Measurements from ENCODE around the gene CD209.

DNA sequence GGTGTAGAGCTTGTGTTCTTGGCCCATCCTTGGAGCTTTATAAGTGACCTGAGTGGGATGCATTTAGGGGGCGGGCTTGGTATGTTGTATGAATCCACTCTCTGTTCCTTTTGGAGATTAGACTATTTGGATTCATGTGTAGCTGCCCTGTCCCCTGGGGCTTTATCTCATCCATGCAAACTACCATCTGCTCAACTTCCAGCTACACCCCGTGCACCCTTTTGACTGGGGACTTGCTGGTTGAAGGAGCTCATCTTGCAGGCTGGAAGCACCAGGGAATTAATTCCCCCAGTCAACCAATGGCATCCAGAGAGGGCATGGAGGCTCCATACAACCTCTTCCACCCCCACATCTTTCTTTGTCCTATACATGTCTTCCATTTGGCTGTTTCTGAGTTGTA is 21.8 kb upstream of the CD209 start:
- TF ChIP-seq, protein P1, sequence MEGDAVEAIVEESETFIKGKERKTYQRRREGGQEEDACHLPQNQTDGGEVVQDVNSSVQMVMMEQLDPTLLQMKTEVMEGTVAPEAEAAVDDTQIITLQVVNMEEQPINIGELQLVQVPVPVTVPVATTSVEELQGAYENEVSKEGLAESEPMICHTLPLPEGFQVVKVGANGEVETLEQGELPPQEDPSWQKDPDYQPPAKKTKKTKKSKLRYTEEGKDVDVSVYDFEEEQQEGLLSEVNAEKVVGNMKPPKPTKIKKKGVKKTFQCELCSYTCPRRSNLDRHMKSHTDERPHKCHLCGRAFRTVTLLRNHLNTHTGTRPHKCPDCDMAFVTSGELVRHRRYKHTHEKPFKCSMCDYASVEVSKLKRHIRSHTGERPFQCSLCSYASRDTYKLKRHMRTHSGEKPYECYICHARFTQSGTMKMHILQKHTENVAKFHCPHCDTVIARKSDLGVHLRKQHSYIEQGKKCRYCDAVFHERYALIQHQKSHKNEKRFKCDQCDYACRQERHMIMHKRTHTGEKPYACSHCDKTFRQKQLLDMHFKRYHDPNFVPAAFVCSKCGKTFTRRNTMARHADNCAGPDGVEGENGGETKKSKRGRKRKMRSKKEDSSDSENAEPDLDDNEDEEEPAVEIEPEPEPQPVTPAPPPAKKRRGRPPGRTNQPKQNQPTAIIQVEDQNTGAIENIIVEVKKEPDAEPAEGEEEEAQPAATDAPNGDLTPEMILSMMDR (IDR thresholded peaks at IDR 0.05) = no peak
- TF ChIP-seq, protein P2, sequence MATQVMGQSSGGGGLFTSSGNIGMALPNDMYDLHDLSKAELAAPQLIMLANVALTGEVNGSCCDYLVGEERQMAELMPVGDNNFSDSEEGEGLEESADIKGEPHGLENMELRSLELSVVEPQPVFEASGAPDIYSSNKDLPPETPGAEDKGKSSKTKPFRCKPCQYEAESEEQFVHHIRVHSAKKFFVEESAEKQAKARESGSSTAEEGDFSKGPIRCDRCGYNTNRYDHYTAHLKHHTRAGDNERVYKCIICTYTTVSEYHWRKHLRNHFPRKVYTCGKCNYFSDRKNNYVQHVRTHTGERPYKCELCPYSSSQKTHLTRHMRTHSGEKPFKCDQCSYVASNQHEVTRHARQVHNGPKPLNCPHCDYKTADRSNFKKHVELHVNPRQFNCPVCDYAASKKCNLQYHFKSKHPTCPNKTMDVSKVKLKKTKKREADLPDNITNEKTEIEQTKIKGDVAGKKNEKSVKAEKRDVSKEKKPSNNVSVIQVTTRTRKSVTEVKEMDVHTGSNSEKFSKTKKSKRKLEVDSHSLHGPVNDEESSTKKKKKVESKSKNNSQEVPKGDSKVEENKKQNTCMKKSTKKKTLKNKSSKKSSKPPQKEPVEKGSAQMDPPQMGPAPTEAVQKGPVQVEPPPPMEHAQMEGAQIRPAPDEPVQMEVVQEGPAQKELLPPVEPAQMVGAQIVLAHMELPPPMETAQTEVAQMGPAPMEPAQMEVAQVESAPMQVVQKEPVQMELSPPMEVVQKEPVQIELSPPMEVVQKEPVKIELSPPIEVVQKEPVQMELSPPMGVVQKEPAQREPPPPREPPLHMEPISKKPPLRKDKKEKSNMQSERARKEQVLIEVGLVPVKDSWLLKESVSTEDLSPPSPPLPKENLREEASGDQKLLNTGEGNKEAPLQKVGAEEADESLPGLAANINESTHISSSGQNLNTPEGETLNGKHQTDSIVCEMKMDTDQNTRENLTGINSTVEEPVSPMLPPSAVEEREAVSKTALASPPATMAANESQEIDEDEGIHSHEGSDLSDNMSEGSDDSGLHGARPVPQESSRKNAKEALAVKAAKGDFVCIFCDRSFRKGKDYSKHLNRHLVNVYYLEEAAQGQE (IDR thresholded peaks at IDR 0.05; ENCODE audit: insufficient read depth in 1 of 2, low read depth in 2 of 2, low read length in 1 of 2) = no peak
- no peak for TF ChIP-seq POLR2AphosphoS5 (IDR thresholded peaks at IDR 0.05; ENCODE audit: low read depth, low read length)
- TF ChIP-seq TCF7L2 (IDR thresholded peaks at IDR 0.05; ENCODE audit: low read depth, low read length) = no peak

All from Panc1 (cell line).